GM12801 (cell line): Measurements from ENCODE around the gene ANKRA2.

ENCODE experiments used
- CTCF ChIP-seq: IDR thresholded peaks from one replicate; pipeline ENCODE4 v1.5.1; 2011; ENCODE audit warnings: control low read depth; ENCODE audit not compliant: insufficient read length; ENCODE audit errors: extremely low read depth

The ANKRA2 gene

GRCh38 chr5:73545403-73545779 is 20.0 kb downstream of the ANKRA2 start:
- TF ChIP-seq CTCF, result no peak

GRCh38 chr5:73544429-73545402 is 20.7 kb downstream of the ANKRA2 start:
- TF ChIP-seq CTCF, result no peak

- no peak for TF ChIP-seq CTCF
Measured at GRCh38 chr5:73542020-73542419, 23.4 kb downstream of the ANKRA2 start.

- no peak for TF ChIP-seq CTCF
Measured at GRCh38 chr5:73540192-73540591, 25.2 kb downstream of the ANKRA2 start.

GRCh38 chr5:73539730-73540129 is 25.7 kb downstream of the ANKRA2 start:
- no peak for TF ChIP-seq CTCF

- TF ChIP-seq CTCF, result no peak
Measured at GRCh38 chr5:73534971-73535370, 30.5 kb downstream of the ANKRA2 start.

GRCh38 chr5:73534011-73534644 is 31.3 kb downstream of the ANKRA2 start:
- no peak for TF ChIP-seq CTCF
